NOMO-1 (cell line): ENCODE measurements around the gene GTF2A2.

Source experiments
- DNase-seq, 2 experiments: peaks; one replicate each; lab custom pipeline; 2025; ENCODE audit not compliant: unreplicated experiment in 2 of 2; lab: John Stamatoyannopoulos, UW

GTF2A2 gene

GRCh38 chr15:59609730-59610712 is 47.3 kb downstream of the GTF2A2 start:
- DNase-seq, result no peak

- no peak for DNase-seq
Observed at GRCh38 chr15:59605994-59606393, 51.3 kb downstream of the GTF2A2 start.

- DNase-seq, result no peak
Observed at GRCh38 chr15:59598461-59598860, 58.9 kb downstream of the GTF2A2 start.

- DNase-seq, result no peak
Observed at GRCh38 chr15:59596640-59597039, 60.7 kb downstream of the GTF2A2 start.

- no peak for DNase-seq
Observed at GRCh38 chr15:59595434-59595915, 61.8 kb downstream of the GTF2A2 start.

- DNase-seq, result no peak
Observed at GRCh38 chr15:59594991-59595390, 62.3 kb downstream of the GTF2A2 start.

- no peak for DNase-seq
Observed at GRCh38 chr15:59594493-59594942, 62.8 kb downstream of the GTF2A2 start.

GRCh38 chr15:59591356-59591755 is 66.0 kb downstream of the GTF2A2 start:
- peak in 1 of 2 experiments; percentile 20 for DNase-seq

- no peak for DNase-seq
Observed at GRCh38 chr15:59590027-59590426, 67.3 kb downstream of the GTF2A2 start.
